Stimulated activated CD4-positive, alpha-beta T cell treated with anti-CD3 and anti-CD28 coated beads, Interleukin-1b, Interleukin-23, amount 100 ng/mL, for 24 hours (primary cell): ENCODE measurements around the gene DGCR8.

Experiments used
- DNase-seq, 4 experiments: peaks; one replicate each; pipeline ENCODE4 v3.0.0-alpha.2; 2020; ENCODE audit warnings: low read depth in 4 of 4, low spot score in 1 of 4

The DGCR8 gene

GRCh38 chr22:20108757-20109230, 28.8 kb downstream of the DGCR8 start:
- no peak for DNase-seq

- DNase-seq = no peak
These were observed 29.6 kb downstream of the DGCR8 start for GRCh38 chr22:20109411-20110358.

GRCh38 chr22:20110359-20110985, 30.4 kb downstream of the DGCR8 start:
- no peak for DNase-seq

DNA sequence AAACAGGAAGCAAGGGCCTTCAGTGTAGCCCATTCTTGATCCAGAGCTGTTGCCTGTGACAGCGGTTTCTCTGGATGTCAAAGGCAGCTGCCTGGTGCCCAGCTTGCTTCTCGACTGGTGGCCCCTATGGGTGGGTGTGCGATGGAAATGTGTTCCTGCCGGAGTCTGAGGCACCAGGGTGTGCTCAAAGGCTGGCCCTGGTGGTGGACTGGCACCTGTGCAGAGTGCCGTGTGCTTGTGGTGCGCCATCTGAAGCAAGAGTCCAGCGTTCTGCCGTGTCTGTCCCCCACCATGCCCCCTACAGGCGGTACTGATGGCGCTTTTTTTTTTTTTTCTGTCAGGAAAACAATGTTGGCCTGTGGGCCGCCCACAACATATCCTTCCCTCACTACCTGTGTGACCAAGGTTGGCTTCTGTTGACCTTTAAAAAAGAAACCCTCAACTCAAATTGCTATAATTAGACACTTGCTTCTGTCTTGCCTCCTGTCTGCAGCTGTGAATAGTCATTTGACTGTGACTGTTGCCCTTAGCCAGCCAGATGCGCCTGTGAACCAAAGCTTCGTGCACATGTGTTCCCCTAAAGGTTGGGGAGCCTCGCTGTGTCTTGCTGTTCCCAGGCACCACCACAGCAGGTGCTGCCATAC, 31.1 kb downstream of the DGCR8 start:
- no peak for DNase-seq

GRCh38 chr22:20111689-20112622, 31.9 kb downstream of the DGCR8 start:
- no peak for DNase-seq

GRCh38 chr22:20112623-20113511, 32.8 kb downstream of the DGCR8 start:
- DNase-seq = no peak

- DNase-seq = no peak
These were observed 33.7 kb downstream of the DGCR8 start for GRCh38 chr22:20113551-20114310.

GRCh38 chr22:20114506-20115475, 34.8 kb downstream of the DGCR8 start:
- DNase-seq = no peak

DNA sequence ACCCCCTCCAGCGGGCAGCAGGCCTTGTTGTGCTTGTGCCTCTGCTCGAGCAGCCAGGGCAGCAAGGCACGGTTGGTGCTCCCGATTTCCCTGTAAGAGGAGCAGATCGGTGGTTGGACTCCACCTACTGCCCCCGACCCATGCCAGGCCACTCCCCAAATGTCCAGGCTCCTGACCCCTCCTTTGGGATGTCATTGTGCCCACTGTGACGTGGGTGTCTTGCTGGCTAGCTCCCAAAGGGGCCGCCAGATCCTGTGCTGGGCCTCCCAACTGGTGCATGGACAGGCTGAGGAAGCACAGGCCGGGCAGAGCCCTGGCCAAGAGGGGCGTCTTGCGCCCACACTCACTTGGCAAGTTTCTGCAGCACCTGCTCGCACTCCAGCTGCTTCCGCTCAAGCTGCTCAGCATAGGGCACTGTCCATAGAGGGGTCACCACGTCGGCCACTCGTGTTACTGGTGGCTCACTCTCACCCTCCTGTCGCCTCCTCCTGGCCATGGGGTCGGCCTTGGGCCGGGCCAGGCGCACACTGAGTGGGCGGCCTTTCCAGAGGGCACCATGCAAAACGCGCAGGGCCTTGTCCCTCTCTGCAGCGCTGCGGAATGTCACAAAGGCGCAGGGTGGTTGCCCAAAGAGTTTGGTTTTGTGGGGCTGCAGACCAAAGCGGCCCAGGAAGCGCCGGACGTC, 35.8 kb downstream of the DGCR8 start, which contains the start of gene RANBP1:
Gene RANBP1 (plus strand): TSS at position 414 of the 685 bp plus-strand sequence. CDS start 81 bp downstream, at position 495.
- no peak for DNase-seq

GRCh38 chr22:20116376-20116950, 36.4 kb downstream of the DGCR8 start:
- no peak for DNase-seq

DNA sequence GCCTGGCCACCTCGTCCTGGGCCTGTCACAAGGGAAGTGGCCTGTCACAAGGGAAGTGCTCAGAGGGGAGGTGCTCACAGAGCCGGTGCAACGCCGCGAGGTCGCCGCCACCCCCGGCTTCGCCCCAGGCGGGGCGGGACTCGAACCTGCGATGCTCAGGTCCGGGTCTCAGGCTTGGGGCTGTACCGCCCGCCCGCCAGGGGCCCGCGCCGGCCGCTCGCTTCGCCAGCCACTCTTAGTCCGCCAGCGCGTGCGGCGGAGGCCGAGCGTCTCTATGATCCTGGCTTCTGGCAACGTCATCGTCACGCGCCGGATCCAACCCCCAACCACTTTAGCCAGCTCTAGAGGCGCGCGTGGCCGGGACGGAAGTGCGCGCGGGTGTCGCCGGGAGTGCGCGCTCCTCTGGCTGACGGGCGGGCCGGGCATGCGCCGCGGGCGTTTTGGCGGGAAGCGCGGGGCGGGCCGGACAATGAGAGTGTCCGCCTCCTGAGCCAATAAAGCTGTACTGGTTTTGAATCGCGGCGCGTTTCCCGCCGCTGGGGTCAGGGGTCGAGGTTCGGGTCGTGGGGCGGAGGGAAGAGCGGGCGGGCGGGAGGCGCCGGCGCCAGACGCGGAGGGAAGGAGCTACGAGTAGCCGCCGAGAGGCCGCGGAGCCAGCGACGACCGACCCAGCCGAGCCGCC, 37.1 kb downstream of the DGCR8 start, which contains the start of gene TRMT2A:
Gene TRMT2A (minus strand): TSS at position 276 of the 682 bp plus-strand sequence. CDS start 320 bp downstream, outside the sequence.
- peak; percentile 89 to 96 (median 94) for DNase-seq

- peak; percentile 57 to 78 (median 68) for DNase-seq
These were observed 37.7 kb downstream of the DGCR8 start for GRCh38 chr22:20117633-20118299.

- DNase-seq = no peak
These were observed 38.4 kb downstream of the DGCR8 start for GRCh38 chr22:20118300-20119020.

GRCh38 chr22:20121856-20122415, 41.9 kb downstream of the DGCR8 start:
- no peak for DNase-seq
